ENCODE results near the gene HDAC4.

GRCh38 chr2:239349453-239350135 lies 51.2 kb downstream of the HDAC4 start:
- TF ChIP-seq EZH2phosphoT487 (IDR thresholded peaks at IDR 0.05; ENCODE audit: unreplicated experiment) (no peak), JUNB (IDR thresholded peaks at IDR 0.05; ENCODE audit: unreplicated experiment) (no peak), NANOG (IDR thresholded peaks at IDR 0.05; ENCODE audit: borderline replicate concordance) (no peak), POLR2AphosphoS5 (IDR thresholded peaks at IDR 0.05; ENCODE audit: low read depth) (no peak), CREB1 (CRISPR knock-in tag; IDR thresholded peaks at IDR 0.05; ENCODE audit: low read depth) (no peak), ZNF114 (CRISPR knock-in tag; IDR thresholded peaks at IDR 0.05) (no peak), EZH2 (IDR thresholded peaks at IDR 0.05; ENCODE audit: low read depth, unreplicated experiment) (no peak), STAT1 (IDR thresholded peaks at IDR 0.05; ENCODE audit: unreplicated experiment) (no peak), ZNF331 (CRISPR knock-in tag; IDR thresholded peaks at IDR 0.05; ENCODE audit: low read depth) (no peak)
- TF ChIP-seq, protein P1, sequence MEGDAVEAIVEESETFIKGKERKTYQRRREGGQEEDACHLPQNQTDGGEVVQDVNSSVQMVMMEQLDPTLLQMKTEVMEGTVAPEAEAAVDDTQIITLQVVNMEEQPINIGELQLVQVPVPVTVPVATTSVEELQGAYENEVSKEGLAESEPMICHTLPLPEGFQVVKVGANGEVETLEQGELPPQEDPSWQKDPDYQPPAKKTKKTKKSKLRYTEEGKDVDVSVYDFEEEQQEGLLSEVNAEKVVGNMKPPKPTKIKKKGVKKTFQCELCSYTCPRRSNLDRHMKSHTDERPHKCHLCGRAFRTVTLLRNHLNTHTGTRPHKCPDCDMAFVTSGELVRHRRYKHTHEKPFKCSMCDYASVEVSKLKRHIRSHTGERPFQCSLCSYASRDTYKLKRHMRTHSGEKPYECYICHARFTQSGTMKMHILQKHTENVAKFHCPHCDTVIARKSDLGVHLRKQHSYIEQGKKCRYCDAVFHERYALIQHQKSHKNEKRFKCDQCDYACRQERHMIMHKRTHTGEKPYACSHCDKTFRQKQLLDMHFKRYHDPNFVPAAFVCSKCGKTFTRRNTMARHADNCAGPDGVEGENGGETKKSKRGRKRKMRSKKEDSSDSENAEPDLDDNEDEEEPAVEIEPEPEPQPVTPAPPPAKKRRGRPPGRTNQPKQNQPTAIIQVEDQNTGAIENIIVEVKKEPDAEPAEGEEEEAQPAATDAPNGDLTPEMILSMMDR (conservative IDR thresholded peaks at IDR 0.05; ENCODE audit: low read depth in 2 of 2): no peak
- TF ChIP-seq, protein P2, sequence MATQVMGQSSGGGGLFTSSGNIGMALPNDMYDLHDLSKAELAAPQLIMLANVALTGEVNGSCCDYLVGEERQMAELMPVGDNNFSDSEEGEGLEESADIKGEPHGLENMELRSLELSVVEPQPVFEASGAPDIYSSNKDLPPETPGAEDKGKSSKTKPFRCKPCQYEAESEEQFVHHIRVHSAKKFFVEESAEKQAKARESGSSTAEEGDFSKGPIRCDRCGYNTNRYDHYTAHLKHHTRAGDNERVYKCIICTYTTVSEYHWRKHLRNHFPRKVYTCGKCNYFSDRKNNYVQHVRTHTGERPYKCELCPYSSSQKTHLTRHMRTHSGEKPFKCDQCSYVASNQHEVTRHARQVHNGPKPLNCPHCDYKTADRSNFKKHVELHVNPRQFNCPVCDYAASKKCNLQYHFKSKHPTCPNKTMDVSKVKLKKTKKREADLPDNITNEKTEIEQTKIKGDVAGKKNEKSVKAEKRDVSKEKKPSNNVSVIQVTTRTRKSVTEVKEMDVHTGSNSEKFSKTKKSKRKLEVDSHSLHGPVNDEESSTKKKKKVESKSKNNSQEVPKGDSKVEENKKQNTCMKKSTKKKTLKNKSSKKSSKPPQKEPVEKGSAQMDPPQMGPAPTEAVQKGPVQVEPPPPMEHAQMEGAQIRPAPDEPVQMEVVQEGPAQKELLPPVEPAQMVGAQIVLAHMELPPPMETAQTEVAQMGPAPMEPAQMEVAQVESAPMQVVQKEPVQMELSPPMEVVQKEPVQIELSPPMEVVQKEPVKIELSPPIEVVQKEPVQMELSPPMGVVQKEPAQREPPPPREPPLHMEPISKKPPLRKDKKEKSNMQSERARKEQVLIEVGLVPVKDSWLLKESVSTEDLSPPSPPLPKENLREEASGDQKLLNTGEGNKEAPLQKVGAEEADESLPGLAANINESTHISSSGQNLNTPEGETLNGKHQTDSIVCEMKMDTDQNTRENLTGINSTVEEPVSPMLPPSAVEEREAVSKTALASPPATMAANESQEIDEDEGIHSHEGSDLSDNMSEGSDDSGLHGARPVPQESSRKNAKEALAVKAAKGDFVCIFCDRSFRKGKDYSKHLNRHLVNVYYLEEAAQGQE (IDR thresholded peaks at IDR 0.05; ENCODE audit: unreplicated experiment): no peak
- TF ChIP-seq, protein P3, sequence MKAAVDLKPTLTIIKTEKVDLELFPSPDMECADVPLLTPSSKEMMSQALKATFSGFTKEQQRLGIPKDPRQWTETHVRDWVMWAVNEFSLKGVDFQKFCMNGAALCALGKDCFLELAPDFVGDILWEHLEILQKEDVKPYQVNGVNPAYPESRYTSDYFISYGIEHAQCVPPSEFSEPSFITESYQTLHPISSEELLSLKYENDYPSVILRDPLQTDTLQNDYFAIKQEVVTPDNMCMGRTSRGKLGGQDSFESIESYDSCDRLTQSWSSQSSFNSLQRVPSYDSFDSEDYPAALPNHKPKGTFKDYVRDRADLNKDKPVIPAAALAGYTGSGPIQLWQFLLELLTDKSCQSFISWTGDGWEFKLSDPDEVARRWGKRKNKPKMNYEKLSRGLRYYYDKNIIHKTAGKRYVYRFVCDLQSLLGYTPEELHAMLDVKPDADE (IDR thresholded peaks at IDR 0.05): no peak

All from GM23338 (cell line).